ENCODE data around the gene WAC. TPM values are rescaled to one million over a fixed set of nuclear protein-coding genes. Genes with fewer than 3 reads are reported as not detected.
"Not testable (repeated sequence)": the region's sequence is repeated elsewhere in the genome, so short reads cannot be mapped to it uniquely, and the experiment has no call there.

Gene WAC
- total RNA-seq, 1 experiment from 2014 or later: 115 TPM

- DNase-seq (ENCODE audit: extremely low read depth, low read depth): no peak
Observed at GRCh38 chr10:28604567-28605536, 71.9 kb downstream of the WAC start.

GRCh38 chr10:28606568-28606967, 73.7 kb downstream of the WAC start:
- DNase-seq (ENCODE audit: extremely low read depth, low read depth): no peak

GRCh38 chr10:28609636-28610035, 76.7 kb downstream of the WAC start:
- not testable (repeated sequence) for DNase-seq (ENCODE audit: extremely low read depth, low read depth)

GRCh38 chr10:28612877-28613276, 80.0 kb downstream of the WAC start:
- DNase-seq (ENCODE audit: extremely low read depth, low read depth): no peak

- DNase-seq (ENCODE audit: extremely low read depth, low read depth): no peak
Observed at GRCh38 chr10:28616514-28616913, 83.6 kb downstream of the WAC start.

- no peak for DNase-seq (ENCODE audit: extremely low read depth, low read depth)
Observed at GRCh38 chr10:28619455-28619854, 86.5 kb downstream of the WAC start.

GRCh38 chr10:28620251-28620650, 87.3 kb downstream of the WAC start:
- DNase-seq (ENCODE audit: extremely low read depth, low read depth): no peak

- no peak for DNase-seq (ENCODE audit: extremely low read depth, low read depth)
Observed at GRCh38 chr10:28623483-28623882, 90.6 kb downstream of the WAC start.

GRCh38 chr10:28624351-28624750, 91.4 kb downstream of the WAC start:
- DNase-seq (ENCODE audit: extremely low read depth, low read depth): no peak

- no peak for DNase-seq (ENCODE audit: extremely low read depth, low read depth)
Observed at GRCh38 chr10:28627102-28627501, 94.2 kb downstream of the WAC start.

- peak; percentile 67 for DNase-seq (ENCODE audit: extremely low read depth, low read depth)
Observed at GRCh38 chr10:28628184-28628893, 95.4 kb downstream of the WAC start.

- no peak for DNase-seq (ENCODE audit: extremely low read depth, low read depth)
Observed at GRCh38 chr10:28631896-28632583, 99.1 kb downstream of the WAC start.

GRCh38 chr10:28632584-28632945, 99.6 kb downstream of the WAC start:
- no peak for DNase-seq (ENCODE audit: extremely low read depth, low read depth)

- no peak for DNase-seq (ENCODE audit: extremely low read depth, low read depth)
Observed at GRCh38 chr10:28633750-28634149, 100.8 kb downstream of the WAC start.

- DNase-seq (ENCODE audit: extremely low read depth, low read depth): no peak
Observed at GRCh38 chr10:28637346-28637745, 104.4 kb downstream of the WAC start.

GRCh38 chr10:28638392-28638791, 105.5 kb downstream of the WAC start:
- DNase-seq (ENCODE audit: extremely low read depth, low read depth): no peak

GRCh38 chr10:28640551-28640950, 107.6 kb downstream of the WAC start:
- no peak for DNase-seq (ENCODE audit: extremely low read depth, low read depth)

- no peak for DNase-seq (ENCODE audit: extremely low read depth, low read depth)
Observed at GRCh38 chr10:28644647-28645046, 111.7 kb downstream of the WAC start.

- DNase-seq (ENCODE audit: extremely low read depth, low read depth): no peak
Observed at GRCh38 chr10:28652106-28652505, 119.2 kb downstream of the WAC start.

- DNase-seq (ENCODE audit: extremely low read depth, low read depth): no peak
Observed at GRCh38 chr10:28652703-28653102, 119.8 kb downstream of the WAC start.

- not testable (repeated sequence) for DNase-seq (ENCODE audit: extremely low read depth, low read depth)
Observed at GRCh38 chr10:28658824-28659223, 125.9 kb downstream of the WAC start.
